OCI-LY7 (cell line): Measurements from ENCODE around the gene CXCL16. TPM values are rescaled to one million over a fixed set of nuclear protein-coding genes. Genes with fewer than 3 reads are reported as not detected.

Experiments
- BruUV-seq: library from RNA; stranded (reverse); fragments of 400-500 nt; replicated peaks from 2 replicates; lab custom pipeline; 2021; lab: Mats Ljungman, UMichigan
- CTCF ChIA-PET: fragments of 300-600 bp; sonication (Branson Sonifier 250); formaldehyde crosslinking; loops from one replicate; lab custom pipeline; 2022; ENCODE audit warnings: antibody characterized with exemption; ENCODE audit not compliant: unreplicated experiment; lab: Charles Lee
- POLR2A ChIA-PET: fragments of 300-600 bp; sonication (Branson Sonifier 250); formaldehyde crosslinking; loops from one replicate; lab custom pipeline; 2022; ENCODE audit warnings: antibody characterized with exemption; lab: Charles Lee
- DNase-seq: peaks from one replicate; pipeline ENCODE4 v3.0.0-alpha.2; 2015; ENCODE audit warnings: low spot score
- H2AFZ ChIP-seq: fragments of 200-600 bp; sonication (generic), shearing (Covaris generic); 2 replicates; pipeline ENCODE4 v1.6.1; 2014; ENCODE audit warnings: mild to moderate bottlenecking, antibody characterized with exemption, low read length, moderate library complexity
- H3K27ac ChIP-seq: fragments of 200-600 bp; sonication (generic); 2 replicates; pipeline ENCODE4 v1.5.1; 2014; ENCODE audit warnings: mixed run types, low read depth, mild to moderate bottlenecking, moderate library complexity, low read length, inconsistent platforms; ENCODE audit not compliant: poor library complexity, severe bottlenecking
- H3K36me3 ChIP-seq: fragments of 200-600 bp; sonication (generic); 2 replicates; pipeline ENCODE4 v1.6.1; 2014; ENCODE audit warnings: mild to moderate bottlenecking, antibody characterized with exemption, low read length, moderate library complexity, mixed read lengths; ENCODE audit not compliant: insufficient read depth
- H3K4me1 ChIP-seq: fragments of 200-600 bp; sonication (generic); 2 replicates; pipeline ENCODE4 v1.5.1; 2014; ENCODE audit warnings: mild to moderate bottlenecking, low read length; ENCODE audit not compliant: insufficient read depth, poor library complexity, severe bottlenecking
- H3K4me2 ChIP-seq: fragments of 200-600 bp; sonication (generic); 2 replicates; pipeline ENCODE4 v1.6.1; 2014; ENCODE audit warnings: mild to moderate bottlenecking, low read length
- H3K4me3 ChIP-seq: fragments of 200-600 bp; sonication (generic); 2 replicates; pipeline ENCODE4 v1.5.1; 2014; ENCODE audit warnings: mild to moderate bottlenecking, low read depth, low read length; ENCODE audit not compliant: poor library complexity, severe bottlenecking
- H3K79me2 ChIP-seq: fragments of 200-600 bp; sonication (generic); 2 replicates; pipeline ENCODE4 v1.6.1; 2016; ENCODE audit warnings: low read depth, mild to moderate bottlenecking, low read length, moderate library complexity, mixed read lengths; ENCODE audit not compliant: insufficient read depth
- H3K9me2 ChIP-seq: fragments of 200-600 bp; sonication (generic); 2 replicates; pipeline ENCODE4 v1.6.1; 2016; ENCODE audit warnings: mild to moderate bottlenecking, low read length, mixed read lengths; ENCODE audit not compliant: insufficient read depth
- H3K9me3 ChIP-seq: fragments of 200-600 bp; sonication (generic); 2 replicates; pipeline ENCODE4 v1.6.1; 2014; ENCODE audit warnings: mild to moderate bottlenecking, mixed run types, low read length, mixed read lengths
- H4K20me1 ChIP-seq: fragments of 200-600 bp; sonication (generic); 2 replicates; pipeline ENCODE4 v1.6.1; 2014; ENCODE audit warnings: mild to moderate bottlenecking, antibody characterized with exemption, low read length, moderate library complexity, mixed read lengths; ENCODE audit not compliant: insufficient read depth
- EZH2phosphoT487 ChIP-seq: fragments of 200-600 bp; sonication (generic); IDR thresholded peaks from 2 replicates; pipeline ENCODE4 v1.6.1; 2018; ENCODE audit warnings: low read depth, borderline replicate concordance, mild to moderate bottlenecking, mixed run types, antibody characterized with exemption, low read length, moderate library complexity, mixed read lengths
- intact Hi-C: fragments of 100-400 bp; cut with micrococcal nuclease; formaldehyde crosslinking; loops from one replicate; pipeline ENCODE4 v1.10.0; 2022; ENCODE audit not compliant: unreplicated experiment
- total RNA-seq, 2 experiments: library from RNA; depleted of rRNA in 1 of 2; stranded (reverse); fragments of >200 nt in 1 of 2; shearing (Covaris generic) in 1 of 2; gene quantifications; 2 replicates each; pipeline ENCODE4 v1.2.3, GENCODE V29; 2014 to 2022
- TF ChIP-seq, protein P1 (sequence below): fragments of 200-600 bp; sonication (generic); conservative IDR thresholded peaks from 2 replicates; pipeline ENCODE4 v1.5.1; 2014; ENCODE audit warnings: mild to moderate bottlenecking, antibody characterized with exemption, low read length, moderate library complexity, mixed read lengths

Gene CXCL16
- total RNA-seq, 2 experiments from 2014 or later = not detected

DNA sequence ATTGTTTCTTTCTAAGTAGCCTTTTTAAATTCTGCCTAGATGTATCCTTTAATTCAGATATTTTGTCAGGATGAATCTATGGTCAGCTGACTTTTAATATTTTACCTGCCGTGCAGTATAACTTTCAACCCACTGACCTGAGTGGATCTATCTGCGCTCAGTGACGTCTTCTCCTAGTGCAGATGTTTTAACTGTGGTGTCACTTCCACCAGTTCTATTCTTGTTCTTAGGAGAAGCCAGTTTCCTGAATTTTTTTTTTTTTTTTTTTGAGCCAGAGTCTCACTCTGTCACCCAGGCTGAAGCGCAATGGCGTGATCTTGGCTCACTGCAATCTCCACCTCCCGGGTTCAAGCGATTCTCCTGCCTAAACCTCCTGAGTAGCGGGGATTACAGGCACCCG lies 27.0 kb upstream of the CXCL16 start:
- Histone ChIP-seq H4K20me1 (no peaks in the 10 kb centered on the region), H3K9me2 (no peaks in the 10 kb centered on the region), H3K4me2 (no peak overlapping the region), H3K36me3 (no peaks in the 10 kb centered on the region), H3K27ac (no peak overlapping the region), H3K79me2 (no peaks in the 10 kb centered on the region), H3K4me1 (peaks cover 4% of the 10 kb centered on the region), H3K9me3 (no peaks in the 10 kb centered on the region), H3K4me3 (no peak overlapping the region), H2AFZ (no peak overlapping the region)
- DNase-seq = no peak
- BruUV-seq = no TSS peak
- no peak for TF ChIP-seq EZH2phosphoT487
- TF ChIP-seq, protein P1, sequence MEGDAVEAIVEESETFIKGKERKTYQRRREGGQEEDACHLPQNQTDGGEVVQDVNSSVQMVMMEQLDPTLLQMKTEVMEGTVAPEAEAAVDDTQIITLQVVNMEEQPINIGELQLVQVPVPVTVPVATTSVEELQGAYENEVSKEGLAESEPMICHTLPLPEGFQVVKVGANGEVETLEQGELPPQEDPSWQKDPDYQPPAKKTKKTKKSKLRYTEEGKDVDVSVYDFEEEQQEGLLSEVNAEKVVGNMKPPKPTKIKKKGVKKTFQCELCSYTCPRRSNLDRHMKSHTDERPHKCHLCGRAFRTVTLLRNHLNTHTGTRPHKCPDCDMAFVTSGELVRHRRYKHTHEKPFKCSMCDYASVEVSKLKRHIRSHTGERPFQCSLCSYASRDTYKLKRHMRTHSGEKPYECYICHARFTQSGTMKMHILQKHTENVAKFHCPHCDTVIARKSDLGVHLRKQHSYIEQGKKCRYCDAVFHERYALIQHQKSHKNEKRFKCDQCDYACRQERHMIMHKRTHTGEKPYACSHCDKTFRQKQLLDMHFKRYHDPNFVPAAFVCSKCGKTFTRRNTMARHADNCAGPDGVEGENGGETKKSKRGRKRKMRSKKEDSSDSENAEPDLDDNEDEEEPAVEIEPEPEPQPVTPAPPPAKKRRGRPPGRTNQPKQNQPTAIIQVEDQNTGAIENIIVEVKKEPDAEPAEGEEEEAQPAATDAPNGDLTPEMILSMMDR = no peak
- intact Hi-C loops = no loop called here
- CTCF ChIA-PET = no interaction called here
- POLR2A ChIA-PET = no interaction called here

DNA sequence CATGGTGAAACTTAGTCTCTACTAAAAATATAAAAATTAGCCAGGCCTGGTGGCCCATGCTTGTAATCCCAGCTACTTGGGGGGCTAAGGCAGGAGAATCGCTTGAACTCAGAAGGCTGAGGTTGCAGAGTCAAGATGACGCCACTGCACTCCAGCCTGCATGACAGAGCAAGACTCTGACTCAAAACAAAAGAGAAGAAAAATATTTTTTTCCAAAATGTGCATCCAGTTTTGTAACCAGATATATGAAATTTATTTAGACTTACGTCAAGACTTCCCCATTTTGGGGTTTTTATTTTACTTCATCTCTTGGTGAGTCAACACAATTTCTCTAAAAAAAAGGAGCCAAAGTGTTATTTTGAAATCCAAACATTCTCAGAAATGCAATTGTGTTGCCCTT lies 26.5 kb upstream of the CXCL16 start:
- peaks cover 4% of the 10 kb centered on the region for H3K4me1 ChIP-seq
- DNase-seq = no peak
- no peak overlapping the region for H3K4me2 ChIP-seq
- ChIA-PET POLR2A (no interaction called here), CTCF (no interaction called here)
- H4K20me1 ChIP-seq = no peaks in the 10 kb centered on the region
- no peaks in the 10 kb centered on the region for H3K9me2 ChIP-seq
- H3K27ac ChIP-seq = no peak overlapping the region
- BruUV-seq = no TSS peak
- H3K9me3 ChIP-seq = no peaks in the 10 kb centered on the region
- TF ChIP-seq, protein P1 = no peak
- no peaks in the 10 kb centered on the region for H3K79me2 ChIP-seq
- intact Hi-C loops = no loop called here
- no peak overlapping the region for H3K4me3 ChIP-seq
- no peak overlapping the region for H2AFZ ChIP-seq
- H3K36me3 ChIP-seq = no peaks in the 10 kb centered on the region

DNA sequence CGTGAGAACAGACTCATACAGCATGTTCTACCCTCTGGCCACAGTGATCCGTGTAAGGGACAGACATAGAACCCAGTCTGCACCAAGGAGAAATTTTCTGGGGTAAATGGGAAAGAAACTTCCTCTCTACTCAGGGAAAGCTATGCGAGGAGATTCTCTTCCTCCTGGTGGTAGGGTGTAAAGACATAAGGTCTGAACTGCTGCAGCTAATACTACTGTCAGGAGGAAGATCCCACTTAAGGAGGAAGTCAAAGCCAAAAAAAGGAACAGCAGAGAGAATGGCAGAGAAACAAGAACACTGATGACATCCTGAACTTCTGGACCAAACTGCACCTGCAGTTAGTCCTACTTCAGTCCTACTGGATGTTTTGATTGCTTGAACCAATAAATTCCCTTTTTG lies 24.9 kb upstream of the CXCL16 start:
- BruUV-seq = no TSS peak
- no peaks in the 10 kb centered on the region for H3K9me2 ChIP-seq
- no peak overlapping the region for H3K4me3 ChIP-seq
- ChIA-PET CTCF (no interaction called here), POLR2A (interaction anchor here (0.9 kb wide), 1 partner anchor 10 kb away, joined by 3 read pairs; no protein-coding TSS in a partner anchor)
- no peaks in the 10 kb centered on the region for H3K36me3 ChIP-seq
- no peaks in the 10 kb centered on the region for H3K9me3 ChIP-seq
- H3K27ac ChIP-seq = no peak overlapping the region
- H4K20me1 ChIP-seq = no peaks in the 10 kb centered on the region
- H3K79me2 ChIP-seq = no peaks in the 10 kb centered on the region
- peaks cover 4% of the 10 kb centered on the region for H3K4me1 ChIP-seq
- H3K4me2 ChIP-seq = no peak overlapping the region
- TF ChIP-seq, protein P1 = no peak
- no peak for TF ChIP-seq EZH2phosphoT487
- H2AFZ ChIP-seq = no peak overlapping the region
- intact Hi-C loops = no loop called here
- peak; percentile 16 for DNase-seq
